Adrenal gland (tissue), 5 donors: Measurements from ENCODE around the gene CELF3.

Source experiments
- CTCF ChIP-seq, 6 experiments: fragments of 450-650 bp in 4 of 6; fragments of 200-600 bp in 2 of 6; sonication (generic) in 1 of 6; IDR thresholded peaks; 1 replicate in 5 of 6; 2 replicates in 1 of 6; pipeline versions ENCODE4 v1.5.1 to v1.8.0; 2016 to 2021; ENCODE audit warnings: antibody characterized with exemption in 6 of 6, mild to moderate bottlenecking in 2 of 6, moderate library complexity in 1 of 6
- POLR2A ChIP-seq, 2 donors: fragments of 450-650 bp; IDR thresholded peaks; one replicate each; pipeline ENCODE4 v1.6.1; 2017; ENCODE audit warnings: antibody characterized with exemption in 2 of 2, mild to moderate bottlenecking in 2 of 2, moderate library complexity in 1 of 2
- donor health status: DM: no; HTN: no; CAD: no.

GRCh38 chr1:151720554-151720953 lies 4.0 kb upstream of the CELF3 start:
- TF ChIP-seq CTCF (IDR thresholded peaks at IDR 0.05) = no peak
- TF ChIP-seq POLR2A (IDR thresholded peaks at IDR 0.05) = no peak
